ENCODE data around the gene ATP11C.
"Not testable (repeated sequence)": the region's sequence is repeated elsewhere in the genome, so short reads cannot be mapped to it uniquely, and the experiment has no call there.

Gene ATP11C

DNA sequence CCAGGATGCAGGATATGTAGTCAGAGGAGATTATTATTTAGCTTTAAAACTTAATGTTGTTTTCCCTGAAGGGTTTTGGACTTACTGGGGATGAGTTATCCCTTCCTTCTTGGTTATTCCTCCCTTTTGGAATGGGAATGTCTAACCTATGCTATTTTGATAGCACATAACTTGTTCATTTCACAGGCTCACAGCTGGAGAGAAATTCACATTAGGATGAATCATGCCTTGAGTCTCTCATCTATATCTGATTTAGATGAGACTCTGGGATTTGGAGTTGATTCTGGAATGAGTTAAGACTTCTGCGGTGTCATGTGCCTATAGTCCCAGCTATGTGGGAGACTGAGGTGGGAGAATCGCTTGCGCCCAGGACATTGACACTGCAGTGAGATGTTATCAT is 81.1 kb downstream of the ATP11C start:
- no peak for DNase-seq

DNA sequence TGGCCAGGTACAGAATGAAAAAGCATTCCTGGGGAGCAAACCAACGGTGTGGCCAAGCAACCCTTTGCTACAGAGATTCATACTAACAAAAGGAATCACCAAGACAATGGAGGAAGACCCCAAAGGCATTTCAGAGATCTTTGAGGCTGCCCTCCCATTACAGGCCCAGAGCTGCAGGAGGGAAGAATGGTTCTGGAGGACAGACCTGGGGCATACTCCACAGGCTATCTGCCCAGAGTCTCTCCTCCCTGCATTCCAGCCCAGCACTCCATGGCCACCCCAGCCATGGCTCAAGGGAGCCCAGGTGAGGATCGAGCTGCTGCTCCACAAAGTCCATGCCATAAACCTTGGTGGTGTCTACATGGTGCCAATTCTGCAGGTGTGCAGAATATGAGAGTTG is 81.9 kb downstream of the ATP11C start:
- DNase-seq, result no peak

DNA sequence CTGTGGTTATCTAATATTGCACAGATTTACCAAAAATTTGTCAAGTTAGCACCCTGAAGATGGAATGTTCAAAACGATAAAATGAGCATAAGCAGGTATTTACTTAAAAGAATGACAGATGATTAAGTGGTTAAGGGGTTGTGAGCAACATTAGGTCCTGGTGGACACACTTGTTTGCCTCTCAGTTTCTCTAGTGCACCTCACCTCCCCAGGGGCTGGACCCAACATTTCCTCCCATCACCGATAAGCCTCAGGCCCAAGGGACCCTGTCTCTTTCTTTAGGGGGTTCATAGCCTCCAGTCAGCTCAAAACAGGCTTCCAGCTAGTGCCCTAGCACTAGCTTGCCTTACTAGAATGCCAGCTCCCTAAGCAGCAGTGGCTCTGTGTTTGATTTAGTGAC is 88.0 kb downstream of the ATP11C start:
- DNase-seq, result no peak

DNA sequence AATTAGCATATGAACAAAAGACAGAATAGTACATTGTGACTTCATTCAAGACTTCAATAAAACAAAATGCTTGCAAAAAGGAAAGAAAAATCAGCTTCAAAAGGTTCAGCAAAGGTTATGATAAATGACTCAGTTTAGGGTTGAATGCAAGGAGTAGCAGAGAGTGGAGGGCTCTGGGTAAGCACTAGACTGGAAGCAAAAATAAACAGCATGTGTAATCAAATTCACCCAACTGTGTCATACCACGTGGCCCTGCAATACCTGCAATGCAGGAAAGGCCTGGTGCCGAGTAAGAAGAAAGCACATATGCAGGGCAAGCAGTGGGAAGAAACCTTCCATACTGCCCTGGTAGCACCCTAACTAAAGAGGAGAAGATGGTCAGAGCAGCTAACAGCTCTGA is 88.7 kb downstream of the ATP11C start:
- DNase-seq, result no peak

DNA sequence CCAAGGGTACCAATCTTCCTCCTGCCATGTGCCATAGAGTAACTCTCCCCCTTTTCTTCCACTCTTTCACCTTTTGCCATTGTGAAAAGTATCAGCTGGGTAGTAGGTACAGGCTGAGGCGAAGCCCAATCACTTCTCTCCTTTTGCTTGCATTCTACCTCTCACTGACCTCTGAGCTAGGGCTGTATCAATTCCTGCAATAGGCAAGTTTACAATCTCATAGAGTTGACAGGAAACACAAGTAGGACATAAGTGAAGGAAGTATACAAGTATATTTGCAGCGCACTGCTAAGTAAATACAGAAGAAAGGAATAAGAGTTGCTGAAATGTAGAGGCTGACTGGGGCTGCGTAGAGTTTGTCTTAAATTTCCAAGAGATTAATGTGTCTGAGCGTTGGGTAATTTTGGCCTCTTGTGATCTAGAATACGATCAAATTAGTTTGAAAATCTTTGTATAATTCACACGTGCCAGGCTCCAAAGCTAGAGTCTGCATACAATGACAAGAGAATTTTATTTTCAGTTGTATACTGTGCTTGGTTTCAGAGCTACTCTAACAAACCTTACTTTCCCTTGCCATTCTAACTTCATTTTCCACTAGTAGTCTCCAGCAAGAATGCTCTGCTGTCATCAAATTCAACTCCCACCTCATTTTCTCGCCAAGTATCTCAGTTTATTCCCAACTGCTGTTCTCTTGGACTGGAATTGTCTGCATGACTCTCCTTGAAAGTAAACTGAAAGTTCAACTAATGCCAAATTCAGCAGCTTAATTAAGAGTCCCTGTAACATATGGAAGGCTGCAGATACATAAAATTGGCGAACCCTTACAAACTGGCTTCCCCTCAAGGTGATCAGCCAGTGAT is 90.3 kb downstream of the ATP11C start:
- no peak for DNase-seq

DNA sequence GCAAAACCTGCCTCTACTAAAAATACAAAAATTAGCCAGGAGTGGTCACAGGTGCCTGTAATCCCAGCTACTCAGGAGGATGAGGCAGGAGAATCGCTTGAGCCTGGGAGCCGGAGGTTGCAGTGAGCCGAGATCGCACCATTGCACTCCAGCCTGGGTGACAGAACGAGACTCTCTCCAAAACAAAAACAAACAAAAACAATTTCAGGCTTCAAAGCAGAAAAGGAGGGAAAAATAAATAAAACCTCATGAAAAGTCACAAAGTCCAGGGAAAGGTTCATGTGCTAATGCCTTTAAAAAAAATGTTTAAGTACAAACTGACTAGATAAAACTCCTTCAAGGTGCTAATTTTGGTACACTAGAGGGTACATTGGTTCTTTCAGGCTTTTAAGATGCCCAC is 96.5 kb downstream of the ATP11C start:
- DNase-seq, result not testable (repeated sequence)

DNA sequence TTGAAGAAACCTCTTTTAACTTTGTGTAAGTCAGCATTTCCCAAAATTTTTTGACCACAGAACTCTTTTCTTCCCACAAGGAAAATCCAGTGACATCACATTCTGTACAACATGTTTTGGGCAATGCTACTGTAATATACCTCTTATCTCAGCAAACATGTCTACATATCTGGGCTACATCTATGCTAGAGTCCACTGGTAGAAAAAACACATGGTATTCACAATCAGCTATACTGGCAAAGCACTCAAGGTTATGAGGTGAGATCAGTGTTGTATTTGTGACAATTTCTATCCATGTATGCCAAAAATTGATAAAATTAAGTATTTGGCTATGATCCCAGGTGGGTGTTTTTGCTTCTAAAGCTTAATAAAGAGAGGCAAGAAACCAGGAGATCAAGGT is 98.0 kb downstream of the ATP11C start:
- DNase-seq, result peak; percentile 5 to 25 (median 15)

DNA sequence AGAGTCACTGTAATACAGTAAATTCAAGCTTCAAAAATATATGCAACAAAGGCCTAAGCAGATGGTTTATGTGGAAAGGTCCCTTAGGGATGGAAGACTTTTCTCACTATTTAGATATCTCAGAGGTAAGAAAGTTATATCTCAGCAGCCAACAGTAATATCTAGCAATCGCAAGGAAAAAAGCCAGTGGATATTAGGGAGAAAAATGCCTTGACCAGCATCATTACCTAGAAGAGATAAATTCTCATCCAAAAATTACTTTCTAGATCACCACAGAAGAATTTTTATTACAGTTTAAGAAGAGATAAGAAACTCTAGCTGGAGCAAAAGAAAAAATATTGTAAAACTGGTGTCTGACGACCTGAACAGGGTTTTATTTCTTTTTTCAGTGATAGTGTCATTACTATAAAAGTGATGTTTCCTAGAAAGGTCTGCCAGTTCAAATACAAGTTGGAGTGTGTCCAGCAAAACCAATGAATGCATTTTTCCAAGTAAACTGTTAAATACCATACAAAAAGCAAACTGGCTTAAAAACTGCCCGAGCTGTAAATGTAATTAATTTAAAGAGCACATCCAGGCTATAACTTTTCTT is 100.0 kb downstream of the ATP11C start:
- DNase-seq, result no peak

DNA sequence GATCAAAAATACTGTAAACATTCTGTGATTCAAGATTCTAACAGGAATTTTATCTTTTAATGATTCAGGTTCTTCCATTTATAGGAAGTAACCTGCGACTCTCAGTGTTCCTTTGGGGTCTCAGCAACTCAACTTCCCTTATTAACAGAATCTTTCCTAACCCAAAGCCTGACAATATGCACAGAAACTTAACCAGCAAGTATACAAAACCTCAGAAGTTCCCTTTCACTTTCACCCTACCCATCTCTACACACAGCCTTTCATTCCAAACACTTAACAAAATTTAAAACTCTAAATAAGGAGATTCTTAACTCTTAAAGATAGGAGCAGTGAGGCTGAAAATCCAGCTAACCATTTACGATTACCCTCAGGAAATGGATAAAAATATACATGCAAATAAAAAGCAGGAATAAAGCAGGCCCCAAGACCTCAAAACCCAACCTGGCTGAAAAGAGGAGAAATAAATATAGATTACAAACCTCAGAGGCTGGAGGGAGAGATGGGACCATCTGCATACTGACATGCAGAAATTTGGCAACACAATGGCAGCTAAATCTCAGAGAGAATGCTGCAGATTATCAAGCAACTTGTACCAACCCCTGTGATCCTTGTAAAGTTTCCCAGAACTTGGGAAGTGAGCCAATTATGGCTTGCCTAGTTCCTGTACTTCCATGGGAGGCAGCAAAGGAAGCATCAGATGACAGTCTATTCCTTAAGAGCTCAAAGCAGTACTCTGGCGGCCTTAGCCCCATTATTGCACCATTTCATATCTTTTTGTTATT is 101.0 kb downstream of the ATP11C start:
- peak in 2 of 3 donors; percentile 7 to 21 for DNase-seq

DNA sequence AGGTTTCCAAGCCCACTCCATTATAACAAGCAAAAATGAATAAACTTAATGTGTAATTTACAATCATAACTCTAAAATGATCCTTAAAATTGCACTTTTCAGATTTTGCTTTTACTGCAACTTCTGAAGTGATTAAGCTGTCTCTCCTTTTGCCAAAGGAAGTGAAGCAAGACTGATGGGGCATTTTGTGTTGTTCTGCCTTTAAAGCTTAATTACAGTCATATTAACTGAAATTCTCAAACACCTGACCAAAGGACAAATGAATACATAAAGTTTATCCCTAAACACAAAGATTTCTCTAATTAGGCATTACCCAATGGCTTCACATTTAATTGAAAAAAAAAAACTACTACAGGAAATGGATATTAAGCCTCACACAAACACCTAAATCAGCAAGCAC is 101.8 kb downstream of the ATP11C start:
- DNase-seq, result peak in 2 of 3 donors; percentile 6 to 19

DNA sequence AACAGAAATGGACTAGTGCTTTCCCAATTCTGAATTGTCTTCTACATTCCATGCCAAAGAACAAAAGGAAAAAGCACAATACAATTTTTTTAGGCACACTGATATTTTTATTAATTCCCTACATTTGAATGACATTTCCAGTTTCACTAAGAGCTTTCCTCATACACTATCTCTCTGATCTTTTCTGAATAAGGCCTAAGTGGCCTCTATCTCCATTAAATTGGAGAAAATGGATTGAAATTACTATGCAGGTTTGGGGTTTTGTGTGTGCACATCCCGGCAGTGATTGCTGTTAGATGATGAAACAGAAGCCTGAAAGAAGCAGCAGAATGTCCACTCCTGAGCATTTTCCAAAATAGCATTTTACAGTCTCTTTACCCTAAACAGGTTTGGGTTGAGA is 104.0 kb downstream of the ATP11C start:
- no peak for DNase-seq

DNA sequence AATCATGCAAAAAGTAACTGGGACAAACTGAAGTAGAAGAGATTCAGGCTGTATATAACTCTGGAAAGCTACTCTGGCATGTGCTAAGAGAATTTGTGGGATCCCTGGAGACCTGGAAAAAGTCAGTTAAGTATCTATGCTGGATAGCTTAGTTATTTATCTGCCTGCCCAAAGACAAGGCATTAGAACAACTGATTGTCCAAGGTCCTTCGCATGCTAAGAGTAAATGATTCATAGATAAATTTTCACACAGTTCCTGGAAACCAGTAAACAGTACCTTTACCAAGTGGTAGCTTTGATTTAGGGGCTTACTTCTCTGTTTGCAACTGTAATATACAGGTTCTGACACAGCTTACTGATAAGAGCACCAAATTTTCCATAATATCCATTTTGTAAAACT is 104.8 kb downstream of the ATP11C start:
- no peak for DNase-seq

DNA sequence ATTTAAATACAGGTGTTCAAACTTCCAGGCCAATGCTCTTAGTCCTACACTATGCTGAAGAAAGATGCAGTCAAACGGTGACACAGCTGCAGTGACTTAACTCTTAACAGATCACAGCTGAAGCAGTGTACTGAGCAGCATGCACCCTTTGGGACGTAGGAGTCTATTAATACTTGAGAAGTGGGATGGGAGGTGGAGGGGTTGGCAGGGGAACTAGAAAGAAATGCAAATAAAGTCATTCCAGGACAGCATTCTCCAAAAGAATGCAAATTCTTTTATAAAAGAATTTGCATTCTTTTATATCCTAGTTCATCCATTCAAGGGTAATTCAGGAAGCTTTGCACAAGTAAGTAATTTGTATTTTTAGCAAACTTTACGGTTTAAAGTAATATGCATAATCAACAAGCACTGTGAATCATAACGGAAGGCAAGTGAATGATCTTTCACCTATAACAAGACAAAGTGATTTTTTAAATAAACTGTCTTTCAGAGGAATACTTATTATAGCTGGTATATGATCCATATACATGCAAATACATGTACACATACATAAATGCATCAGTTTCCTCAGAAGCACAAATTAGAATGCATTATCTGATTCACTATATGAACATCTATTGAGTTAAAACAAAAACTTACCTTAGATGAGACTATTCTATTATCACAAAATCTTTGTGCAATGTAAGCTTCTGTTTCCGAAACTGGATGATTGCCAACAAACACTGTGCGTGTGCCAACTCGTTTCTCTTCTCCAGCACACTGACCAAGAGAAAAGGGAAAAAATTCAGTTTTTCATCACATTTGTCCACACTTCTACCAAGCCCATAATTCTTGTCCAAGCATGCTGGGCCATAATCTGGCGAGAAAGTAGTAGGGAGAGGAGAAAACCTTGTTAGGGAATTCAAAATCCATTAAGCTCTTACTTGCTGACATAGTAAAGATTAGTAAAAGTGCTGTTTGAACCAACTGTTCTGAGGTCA is 106.5 kb downstream of the ATP11C start:
- peak in 2 of 3 donors; percentile 5 to 14 for DNase-seq

DNA sequence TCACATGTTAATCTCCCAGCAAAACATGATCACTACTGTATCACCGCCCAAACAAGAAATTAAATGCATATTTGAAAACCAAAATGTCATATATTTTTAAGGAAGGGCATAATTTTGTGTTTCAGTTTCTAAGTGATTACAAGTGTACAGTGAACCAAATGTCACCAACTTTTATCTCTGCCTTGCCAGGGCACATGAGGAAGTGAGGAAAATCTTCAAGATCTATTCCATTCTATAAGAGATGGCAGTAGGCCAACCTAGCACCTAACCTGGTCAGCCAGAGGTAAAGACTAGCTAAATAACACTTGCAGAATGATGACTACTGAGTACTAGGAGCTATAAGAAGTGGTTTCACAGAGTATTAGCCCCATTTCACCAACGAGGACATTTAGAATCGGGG is 107.2 kb downstream of the ATP11C start:
- DNase-seq, result no peak

DNA sequence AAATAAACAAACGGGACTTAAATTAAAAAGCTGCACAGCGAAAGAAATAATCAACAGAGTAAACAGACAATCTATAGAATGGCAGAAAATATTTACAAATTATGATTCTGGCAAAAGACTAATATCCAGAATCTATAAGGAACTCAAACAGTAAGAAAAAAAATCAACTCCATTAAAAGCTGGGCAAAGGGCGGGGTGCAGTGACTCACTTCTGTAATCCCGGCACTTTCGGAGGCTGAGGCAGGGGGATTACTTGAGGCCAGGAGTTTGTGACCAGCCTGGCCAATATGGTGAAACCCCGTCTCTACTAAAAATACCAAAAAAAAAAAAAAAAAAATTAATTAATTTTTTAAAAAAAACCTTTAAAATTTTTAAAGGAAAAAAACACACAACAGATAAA is 109.0 kb downstream of the ATP11C start:
- peak; percentile 36 to 48 (median 42) for DNase-seq

DNA sequence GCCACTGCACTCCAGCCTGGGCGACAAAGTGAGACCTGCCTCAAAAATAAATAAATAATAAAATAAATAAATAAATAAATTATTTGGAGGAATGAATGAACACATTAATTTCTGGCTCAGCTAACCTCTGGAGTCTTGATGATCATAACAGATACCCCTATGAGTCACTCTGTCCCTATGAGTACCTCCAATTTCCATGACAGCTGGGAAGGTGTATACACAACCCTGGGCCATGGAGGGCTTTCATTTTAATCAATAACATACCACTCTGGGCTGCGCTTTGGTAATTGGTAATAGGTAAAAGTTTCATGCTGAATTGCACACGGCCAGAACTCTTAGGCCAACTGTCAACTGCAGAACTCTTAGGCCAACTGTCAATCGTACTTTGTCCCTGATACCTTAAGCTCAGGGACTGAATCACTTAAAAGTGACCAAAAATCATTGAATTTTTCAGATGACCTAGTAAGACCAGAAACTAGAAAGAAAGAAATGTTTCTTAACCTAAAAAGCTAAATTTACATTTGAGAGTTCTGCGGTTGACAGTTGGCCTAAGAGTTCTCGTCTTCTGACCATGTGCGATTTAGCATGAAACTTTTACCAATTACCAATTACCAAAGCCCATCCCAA is 112.4 kb downstream of the ATP11C start:
- no peak for DNase-seq

DNA sequence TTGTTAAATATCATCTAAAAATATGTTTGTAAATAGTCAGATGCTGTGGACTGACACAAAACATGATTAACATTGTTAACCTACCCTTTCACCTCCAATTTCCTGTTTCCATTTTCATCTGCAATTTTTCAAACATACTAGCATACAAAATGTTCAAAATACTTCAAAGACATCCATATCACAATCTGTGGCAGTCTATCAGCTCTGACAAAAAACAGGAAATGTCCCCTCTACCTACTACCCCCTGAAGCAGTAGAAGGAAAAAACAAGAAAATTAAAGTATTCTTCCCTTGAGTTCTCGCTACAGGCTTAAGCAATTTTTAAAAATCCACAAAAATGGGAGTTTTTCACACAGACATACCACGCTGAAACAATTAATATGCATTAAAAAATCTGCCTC is 116.6 kb downstream of the ATP11C start:
- no peak for DNase-seq

DNA sequence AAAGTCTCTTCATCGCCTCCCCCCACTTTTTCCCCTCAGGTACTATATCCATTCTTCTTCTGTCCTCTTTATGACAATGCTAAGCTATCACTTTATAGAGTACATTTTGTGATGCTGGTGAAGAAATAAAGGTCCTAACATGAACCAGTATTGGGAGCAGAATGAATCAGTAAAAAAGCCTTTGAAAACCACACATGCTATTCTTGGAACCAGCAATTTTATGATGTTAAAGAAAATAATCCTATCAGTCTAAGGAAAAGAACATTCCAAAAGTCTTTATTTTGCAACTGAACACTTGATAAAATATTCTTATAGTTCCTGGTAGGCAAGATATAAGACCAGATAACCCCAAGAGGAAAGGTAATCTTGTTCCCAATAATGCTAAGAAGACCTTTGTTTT is 117.1 kb downstream of the ATP11C start:
- no peak for DNase-seq

DNA sequence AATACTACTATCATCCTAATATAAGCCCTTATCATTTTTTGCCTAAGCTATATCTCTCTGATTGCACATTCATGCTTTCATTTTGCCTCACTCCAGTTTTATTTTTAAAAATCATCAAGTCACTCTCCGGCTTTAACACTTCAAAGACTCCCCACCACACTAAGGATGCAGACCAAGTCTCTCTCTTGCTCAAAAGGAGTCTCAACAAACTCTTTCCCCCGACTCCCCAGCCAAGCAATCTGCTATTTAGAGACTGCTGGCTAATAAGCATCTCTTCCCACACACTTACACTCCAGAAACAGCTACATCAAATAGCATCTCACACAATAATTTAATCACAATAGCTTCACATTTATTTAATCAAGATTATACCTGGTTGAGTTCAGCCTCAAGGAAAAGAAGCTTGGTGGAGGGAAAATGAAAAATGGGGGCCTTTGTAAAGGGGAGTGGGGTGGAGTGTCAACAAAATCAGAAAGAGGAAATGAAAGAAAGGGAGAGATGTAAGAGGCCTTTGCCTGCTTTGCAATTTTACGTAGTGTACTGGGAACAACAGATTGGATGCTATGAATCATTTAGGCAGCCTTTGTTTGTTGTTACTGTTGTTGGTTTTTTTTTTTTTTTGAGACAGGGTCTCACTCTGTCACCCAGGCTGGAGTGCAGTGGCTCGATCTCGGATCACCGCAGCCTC is 120.8 kb downstream of the ATP11C start:
- peak in 1 of 3 donors; percentile 14 for DNase-seq

DNA sequence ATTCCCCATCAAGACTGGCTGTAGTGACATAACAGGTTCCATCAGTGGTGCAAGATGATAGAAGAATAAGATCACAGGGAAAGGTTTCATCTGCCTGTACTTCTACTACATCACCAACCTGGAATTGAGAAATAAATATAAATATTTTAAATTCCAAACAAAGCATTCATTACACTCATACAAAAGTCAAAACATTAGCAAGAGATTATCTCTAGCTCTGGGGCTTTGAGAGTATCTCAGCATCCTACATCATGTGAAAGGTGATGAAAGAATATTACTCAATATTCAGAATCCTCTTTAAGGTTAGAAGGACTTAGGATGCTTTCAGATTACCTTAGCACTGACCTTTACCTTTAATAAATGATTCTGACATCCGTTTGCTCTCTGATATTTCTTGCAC is 128.4 kb downstream of the ATP11C start:
- DNase-seq, result no peak

DNA sequence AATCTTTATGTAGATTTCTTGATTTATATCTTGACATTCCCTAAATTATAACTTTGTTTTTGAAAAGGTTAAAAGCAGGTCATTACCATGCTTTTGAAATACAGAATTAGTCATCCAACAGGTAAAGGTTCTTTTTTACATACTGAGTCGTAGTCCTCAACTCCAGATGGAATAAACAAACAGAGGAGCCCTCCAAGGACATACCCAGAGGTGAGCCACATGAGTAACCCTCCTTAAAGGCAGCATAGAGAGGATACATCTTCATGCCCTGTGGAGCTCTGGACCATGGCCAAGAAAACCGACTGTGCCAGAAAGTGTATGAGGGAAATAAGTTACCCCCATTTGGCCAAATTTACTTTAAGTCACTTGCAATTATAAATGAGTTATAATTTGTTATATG is 129.6 kb downstream of the ATP11C start:
- DNase-seq, result no peak
